Epithelial cell of proximal tubule (primary cell): ENCODE results near the gene MEMO1. TPM values are rescaled to one million over a fixed set of nuclear protein-coding genes. Genes with fewer than 3 reads are reported as not detected.

Experiments used
- DNase-seq: peaks from one replicate; pipeline ENCODE4 v3.0.0-alpha.2; 2011; ENCODE audit warnings: low read depth
- H3K4me3 ChIP-seq: 2 replicates; pipeline ENCODE4 v1.5.1; 2011; ENCODE audit warnings: low read depth, mild to moderate bottlenecking, low read length
- total RNA-seq: library from RNA; depleted of rRNA; stranded (reverse); fragments of >200 nt; gene quantifications from 2 replicates; pipeline ENCODE4 v1.2.3, GENCODE V29; 2015
- TF ChIP-seq, protein P1 (sequence below): conservative IDR thresholded peaks from 2 replicates; pipeline ENCODE4 v1.5.1; 2012; ENCODE audit warnings: low read depth, mild to moderate bottlenecking, low read length

The MEMO1 gene
- total RNA-seq, 1 donor from 2014 or later, result 26.9 TPM

- no peak overlapping the region for H3K4me3 ChIP-seq
- no peak for DNase-seq
These were observed 7.0 kb downstream of the MEMO1 start for GRCh38 chr2:32003791-32004190.

GRCh38 chr2:32002406-32002805, 8.4 kb downstream of the MEMO1 start:
- no peak for DNase-seq
- TF ChIP-seq, protein P1, sequence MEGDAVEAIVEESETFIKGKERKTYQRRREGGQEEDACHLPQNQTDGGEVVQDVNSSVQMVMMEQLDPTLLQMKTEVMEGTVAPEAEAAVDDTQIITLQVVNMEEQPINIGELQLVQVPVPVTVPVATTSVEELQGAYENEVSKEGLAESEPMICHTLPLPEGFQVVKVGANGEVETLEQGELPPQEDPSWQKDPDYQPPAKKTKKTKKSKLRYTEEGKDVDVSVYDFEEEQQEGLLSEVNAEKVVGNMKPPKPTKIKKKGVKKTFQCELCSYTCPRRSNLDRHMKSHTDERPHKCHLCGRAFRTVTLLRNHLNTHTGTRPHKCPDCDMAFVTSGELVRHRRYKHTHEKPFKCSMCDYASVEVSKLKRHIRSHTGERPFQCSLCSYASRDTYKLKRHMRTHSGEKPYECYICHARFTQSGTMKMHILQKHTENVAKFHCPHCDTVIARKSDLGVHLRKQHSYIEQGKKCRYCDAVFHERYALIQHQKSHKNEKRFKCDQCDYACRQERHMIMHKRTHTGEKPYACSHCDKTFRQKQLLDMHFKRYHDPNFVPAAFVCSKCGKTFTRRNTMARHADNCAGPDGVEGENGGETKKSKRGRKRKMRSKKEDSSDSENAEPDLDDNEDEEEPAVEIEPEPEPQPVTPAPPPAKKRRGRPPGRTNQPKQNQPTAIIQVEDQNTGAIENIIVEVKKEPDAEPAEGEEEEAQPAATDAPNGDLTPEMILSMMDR, result no peak
- H3K4me3 ChIP-seq, result no peak overlapping the region

More at GRCh38 chr2:32003791-32004190, 7.0 kb downstream of the MEMO1 start:
- TF ChIP-seq, protein P1, result no peak

DNA sequence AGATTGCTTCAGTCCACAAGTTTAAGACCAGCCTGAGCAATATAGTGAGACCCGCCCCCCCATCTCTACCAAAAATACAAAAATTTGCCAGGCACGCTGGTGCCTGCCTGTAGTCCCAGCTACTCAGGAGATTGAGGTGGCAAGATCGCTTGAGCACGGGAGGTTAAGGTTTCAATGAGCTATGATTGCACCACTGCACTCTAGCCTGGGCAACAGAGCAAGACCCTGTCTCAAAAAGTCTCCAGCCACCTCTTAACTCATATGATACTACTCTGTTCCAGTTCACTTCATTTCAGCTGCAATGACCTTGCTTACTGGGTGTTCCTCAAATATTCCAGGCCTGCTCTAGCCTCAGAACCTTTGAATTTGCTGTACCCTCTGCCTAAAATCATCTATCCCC, 11.4 kb downstream of the MEMO1 start:
- DNase-seq, result no peak
- no peak overlapping the region for H3K4me3 ChIP-seq
- TF ChIP-seq, protein P1, result no peak

- TF ChIP-seq, protein P1, result no peak
- DNase-seq, result no peak
- no peak overlapping the region for H3K4me3 ChIP-seq
These were observed 12.0 kb downstream of the MEMO1 start for GRCh38 chr2:31998731-31999383.

GRCh38 chr2:31997653-31998052, 13.2 kb downstream of the MEMO1 start:
- DNase-seq, result no peak
- no peak overlapping the region for H3K4me3 ChIP-seq
- TF ChIP-seq, protein P1, result no peak

- no peak for DNase-seq
- H3K4me3 ChIP-seq, result no peak overlapping the region
- TF ChIP-seq, protein P1, result no peak
These were observed 14.1 kb downstream of the MEMO1 start for GRCh38 chr2:31996571-31997150.

- TF ChIP-seq, protein P1, result no peak
- H3K4me3 ChIP-seq, result no peak overlapping the region
- DNase-seq, result no peak
These were observed 17.9 kb downstream of the MEMO1 start for GRCh38 chr2:31992934-31993333.
